ENCODE results near the gene ITPK1. TPM values are rescaled to one million over a fixed set of nuclear protein-coding genes. Genes with fewer than 3 reads are reported as not detected.
A peak's percentile ranks its signal among the peaks of the same experiment; 100 is the strongest.
"Not testable (repeated sequence)": the region's sequence is repeated elsewhere in the genome, so short reads cannot be mapped to it uniquely, and the experiment has no call there.

ITPK1 gene
- 10 to 100 TPM; 32.6 to 94.9 (median 54.6) TPM for total RNA-seq

- DNase-seq (ENCODE audit: low spot score) (no peak), ATAC-seq (ENCODE audit: low FRiP score) (peak; percentile 77)
- no peak for TF ChIP-seq CTCF (IDR thresholded peaks at IDR 0.05)
These were observed at the start of gene ITPK1 for GRCh38 chr14:93115821-93116675. Gene ITPK1 (minus strand): TSS chr14:93115925. CDS start chr14:93115163, 762 bp downstream.

GRCh38 chr14:93163564-93163963 is 47.8 kb upstream of the ITPK1 start:
- TF ChIP-seq CTCF (IDR thresholded peaks at IDR 0.05): no peak
- ATAC-seq (ENCODE audit: low FRiP score) (no peak), DNase-seq (ENCODE audit: low spot score) (no peak)

GRCh38 chr14:93161411-93161940 is 45.8 kb upstream of the ITPK1 start:
- DNase-seq (ENCODE audit: low spot score): no peak
- ATAC-seq (ENCODE audit: low FRiP score): no peak
- no peak for TF ChIP-seq CTCF (IDR thresholded peaks at IDR 0.05)

GRCh38 chr14:93160353-93160801 is 44.7 kb upstream of the ITPK1 start:
- DNase-seq (ENCODE audit: low spot score) (no peak), ATAC-seq (ENCODE audit: low FRiP score) (no peak)

GRCh38 chr14:93159625-93160352 is 44.1 kb upstream of the ITPK1 start:
- not testable (repeated sequence) for ATAC-seq (ENCODE audit: low FRiP score); DNase-seq (ENCODE audit: low spot score)

More at GRCh38 chr14:93160353-93160801, 44.7 kb upstream of the ITPK1 start:
- TF ChIP-seq CTCF (IDR thresholded peaks at IDR 0.05): no peak

GRCh38 chr14:93158349-93158748 is 42.6 kb upstream of the ITPK1 start:
- not testable (repeated sequence) for DNase-seq (ENCODE audit: low spot score); ATAC-seq (ENCODE audit: low FRiP score)

- ATAC-seq (ENCODE audit: low FRiP score): no peak
- DNase-seq (ENCODE audit: low spot score): no peak
- no peak for TF ChIP-seq CTCF (IDR thresholded peaks at IDR 0.05)
These were observed 41.1 kb upstream of the ITPK1 start for GRCh38 chr14:93156693-93157369.
